ENCODE data around the gene SYNDIG1.

Gene SYNDIG1

DNA sequence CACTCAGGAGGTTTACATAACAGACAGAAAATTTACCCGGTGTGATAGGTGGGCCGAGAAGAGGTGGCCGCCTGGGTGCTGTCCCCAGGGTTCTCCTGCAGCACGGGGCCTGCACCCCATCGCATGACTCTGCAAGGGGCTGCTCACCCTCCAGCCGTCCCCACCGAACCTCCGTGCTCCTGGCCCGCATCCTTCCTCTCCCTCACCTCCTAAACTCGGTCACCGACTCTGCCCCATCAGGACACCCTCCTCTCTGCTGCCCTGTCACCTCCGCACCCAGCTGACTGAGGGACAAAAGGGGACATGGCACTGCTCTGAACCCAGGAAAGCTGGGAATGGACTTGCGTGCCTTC lies 147.6 kb downstream of the SYNDIG1 start:
- Histone ChIP-seq H3K4me3 (ENCODE audit: low read depth in 1 of 2, low read length in 1 of 2) (no peak overlapping the region), H3K36me3 (no peaks in the 10 kb centered on the region), H3K4me1 (ENCODE audit: control insufficient read depth in 1 of 2, insufficient read depth in 1 of 2, low read depth in 1 of 2, low read length in 1 of 2) (no peaks in the 10 kb centered on the region), H3K9me3 (no peaks in the 10 kb centered on the region), H3K27me3 (no peaks in the 10 kb centered on the region), H3K27ac (no peak overlapping the region)
- TF ChIP-seq, protein P1, sequence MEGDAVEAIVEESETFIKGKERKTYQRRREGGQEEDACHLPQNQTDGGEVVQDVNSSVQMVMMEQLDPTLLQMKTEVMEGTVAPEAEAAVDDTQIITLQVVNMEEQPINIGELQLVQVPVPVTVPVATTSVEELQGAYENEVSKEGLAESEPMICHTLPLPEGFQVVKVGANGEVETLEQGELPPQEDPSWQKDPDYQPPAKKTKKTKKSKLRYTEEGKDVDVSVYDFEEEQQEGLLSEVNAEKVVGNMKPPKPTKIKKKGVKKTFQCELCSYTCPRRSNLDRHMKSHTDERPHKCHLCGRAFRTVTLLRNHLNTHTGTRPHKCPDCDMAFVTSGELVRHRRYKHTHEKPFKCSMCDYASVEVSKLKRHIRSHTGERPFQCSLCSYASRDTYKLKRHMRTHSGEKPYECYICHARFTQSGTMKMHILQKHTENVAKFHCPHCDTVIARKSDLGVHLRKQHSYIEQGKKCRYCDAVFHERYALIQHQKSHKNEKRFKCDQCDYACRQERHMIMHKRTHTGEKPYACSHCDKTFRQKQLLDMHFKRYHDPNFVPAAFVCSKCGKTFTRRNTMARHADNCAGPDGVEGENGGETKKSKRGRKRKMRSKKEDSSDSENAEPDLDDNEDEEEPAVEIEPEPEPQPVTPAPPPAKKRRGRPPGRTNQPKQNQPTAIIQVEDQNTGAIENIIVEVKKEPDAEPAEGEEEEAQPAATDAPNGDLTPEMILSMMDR (IDR thresholded peaks at IDR 0.05), result no peak

DNA sequence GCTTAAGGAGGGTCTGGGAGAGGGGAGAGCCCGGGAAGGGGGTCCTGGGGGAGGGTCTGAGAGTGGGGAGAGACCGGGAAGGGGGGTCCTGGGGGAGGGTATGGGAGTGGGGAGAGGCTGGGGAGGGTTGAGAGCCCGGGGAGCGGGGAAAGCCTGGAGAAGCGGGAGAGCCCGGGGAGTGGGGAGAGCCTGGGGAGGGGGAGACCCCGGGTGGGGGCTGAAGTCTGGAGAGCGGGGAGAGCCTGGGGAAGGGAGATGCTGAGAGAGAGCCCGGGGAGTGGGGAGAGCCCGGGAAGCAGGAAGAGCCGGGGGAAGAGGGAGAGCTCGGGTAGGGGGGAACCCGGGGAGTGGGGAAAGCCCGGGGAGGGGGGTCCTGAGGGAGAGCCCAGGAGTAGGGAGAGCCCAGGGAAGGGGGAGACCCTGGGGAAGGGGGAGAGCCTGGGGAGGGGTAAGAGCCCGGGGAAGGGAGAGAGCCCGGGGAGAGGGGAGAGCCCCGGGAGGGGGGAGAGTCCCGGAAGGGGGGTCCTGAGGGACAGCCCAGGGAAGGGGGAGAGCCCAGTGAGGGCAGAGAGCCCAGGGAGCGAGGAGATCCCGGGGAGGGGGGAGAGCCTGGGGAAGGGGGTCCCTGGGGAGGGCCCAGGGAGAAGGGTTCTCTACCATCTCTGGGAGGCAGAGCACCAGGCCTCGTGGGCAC lies 148.5 kb downstream of the SYNDIG1 start:
- H3K27me3 ChIP-seq, result no peaks in the 10 kb centered on the region
- H3K4me1 ChIP-seq (ENCODE audit: control insufficient read depth in 1 of 2, insufficient read depth in 1 of 2, low read depth in 1 of 2, low read length in 1 of 2), result no peaks in the 10 kb centered on the region
- no peak overlapping the region for H3K4me3 ChIP-seq (ENCODE audit: low read depth in 1 of 2, low read length in 1 of 2)
- TF ChIP-seq, protein P1 (IDR thresholded peaks at IDR 0.05), result no peak
- no peaks in the 10 kb centered on the region for H3K9me3 ChIP-seq
- H3K36me3 ChIP-seq, result no peaks in the 10 kb centered on the region
- no peak overlapping the region for H3K27ac ChIP-seq

DNA sequence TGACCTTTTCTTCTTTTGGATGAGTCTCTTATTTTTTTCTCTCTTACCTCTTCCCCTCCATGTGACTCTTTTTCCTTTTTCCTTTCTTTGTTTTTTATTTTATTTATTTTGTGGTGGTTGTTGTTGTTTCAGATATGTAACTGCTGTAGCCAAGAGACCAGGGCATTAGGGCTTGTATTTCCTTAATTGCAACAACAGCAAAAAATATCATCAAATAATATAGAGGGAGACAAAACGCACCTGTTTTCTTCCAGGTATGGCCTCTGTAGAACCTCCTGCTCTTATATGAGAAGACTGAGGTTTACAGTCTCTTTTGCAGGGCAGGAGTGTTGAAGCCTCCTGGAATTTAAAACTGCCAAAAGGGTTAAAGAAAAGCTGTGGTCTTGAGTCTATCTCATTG lies 149.3 kb downstream of the SYNDIG1 start:
- Histone ChIP-seq H3K27ac (no peak overlapping the region), H3K36me3 (no peaks in the 10 kb centered on the region), H3K27me3 (no peaks in the 10 kb centered on the region), H3K4me3 (ENCODE audit: low read depth in 1 of 2, low read length in 1 of 2) (no peak overlapping the region), H3K9me3 (no peaks in the 10 kb centered on the region), H3K4me1 (ENCODE audit: control insufficient read depth in 1 of 2, insufficient read depth in 1 of 2, low read depth in 1 of 2, low read length in 1 of 2) (no peaks in the 10 kb centered on the region)
- TF ChIP-seq, protein P1 (IDR thresholded peaks at IDR 0.05), result no peak

DNA sequence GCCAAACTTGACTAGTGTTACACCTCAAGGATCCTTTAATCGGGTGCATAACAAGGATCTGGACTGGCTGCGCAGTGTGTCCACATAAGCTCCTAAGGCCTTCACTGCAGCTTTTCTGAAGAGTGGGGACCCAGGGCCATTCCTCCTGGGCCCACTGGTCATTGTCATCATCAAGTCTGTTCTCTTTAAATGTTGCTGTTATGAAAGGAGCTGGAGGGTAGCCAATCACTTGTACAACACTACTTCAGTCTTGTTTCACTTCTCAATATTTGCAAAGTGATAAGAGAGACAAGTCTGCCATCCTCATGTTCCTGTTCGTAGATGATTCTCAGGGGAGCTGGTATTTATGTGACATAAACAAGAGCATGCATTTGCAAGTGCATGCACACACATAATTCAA lies 149.8 kb downstream of the SYNDIG1 start:
- Histone ChIP-seq H3K27me3 (no peaks in the 10 kb centered on the region), H3K27ac (no peak overlapping the region), H3K36me3 (no peaks in the 10 kb centered on the region), H3K4me3 (ENCODE audit: low read depth in 1 of 2, low read length in 1 of 2) (no peak overlapping the region), H3K4me1 (ENCODE audit: control insufficient read depth in 1 of 2, insufficient read depth in 1 of 2, low read depth in 1 of 2, low read length in 1 of 2) (no peaks in the 10 kb centered on the region), H3K9me3 (no peaks in the 10 kb centered on the region)
- TF ChIP-seq, protein P1 (IDR thresholded peaks at IDR 0.05), result no peak

DNA sequence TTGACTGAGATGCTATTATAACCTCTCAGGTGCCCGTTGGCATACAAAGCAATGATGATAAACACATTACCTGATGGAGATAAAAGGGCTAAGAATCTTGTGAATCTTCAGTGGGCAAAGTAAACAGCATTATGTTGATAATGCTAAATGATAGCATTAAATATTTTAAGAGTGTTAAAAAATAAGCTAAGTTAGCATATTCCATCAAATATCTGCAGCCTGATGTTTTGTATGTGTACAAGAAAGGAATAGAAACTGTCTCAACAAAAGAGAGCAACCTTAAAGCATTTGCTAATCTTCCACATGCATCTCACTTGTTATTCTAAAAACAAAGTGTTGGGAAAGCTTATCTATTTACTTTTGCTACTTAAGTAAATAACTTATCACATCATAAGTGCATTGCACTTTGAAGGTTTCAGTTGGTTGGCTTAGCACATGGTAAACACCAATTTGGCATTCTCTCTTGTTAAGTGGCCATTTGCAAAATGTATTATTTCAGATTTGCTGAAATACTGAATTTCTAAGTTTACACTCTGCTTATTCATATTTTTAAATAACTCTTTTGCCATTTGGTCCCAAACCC lies 151.6 kb downstream of the SYNDIG1 start:
- H3K36me3 ChIP-seq, result no peaks in the 10 kb centered on the region
- no peaks in the 10 kb centered on the region for H3K9me3 ChIP-seq
- no peak overlapping the region for H3K27ac ChIP-seq
- no peaks in the 10 kb centered on the region for H3K4me1 ChIP-seq (ENCODE audit: control insufficient read depth in 1 of 2, insufficient read depth in 1 of 2, low read depth in 1 of 2, low read length in 1 of 2)
- TF ChIP-seq, protein P1 (IDR thresholded peaks at IDR 0.05), result no peak
- H3K4me3 ChIP-seq (ENCODE audit: low read depth in 1 of 2, low read length in 1 of 2), result no peak overlapping the region
- no peaks in the 10 kb centered on the region for H3K27me3 ChIP-seq

Measured in neutrophil (primary cell).